K562 (cell line): Measurements from ENCODE around the gene DHODH. TPM values are rescaled to one million over a fixed set of nuclear protein-coding genes. Genes with fewer than 3 reads are reported as not detected.

ENCODE experiments used
- ATAC-seq: fragments of 200-7000 bp; cut with Tn5 transposase; 3 replicates; pipeline ENCODE4 v1.9.1; 2020; ENCODE audit warnings: moderate library complexity
- BruUV-seq: library from RNA; stranded (reverse); fragments of 400-500 nt; replicated peaks from 2 replicates; lab custom pipeline; 2021; lab: Mats Ljungman, UMichigan
- CTCF ChIA-PET: fragments of 300-600 bp; formaldehyde crosslinking; extraction: SDS; loops from one replicate; lab custom pipeline; 2021; ENCODE audit warnings: low intra/inter-chr PET ratio; lab: Yijun Ruan, JAX
- POLR2A ChIA-PET: fragments of 300-600, 350-650 bp; sonication (Branson Sonifier 250); formaldehyde crosslinking; extraction: SDS; loops from one replicate; lab custom pipeline; 2021; ENCODE audit warnings: antibody characterized with exemption, inconsistent platforms; lab: Yijun Ruan, JAX
- DNase-seq, 4 experiments: peaks; one replicate each; pipeline versions ENCODE4 v3.0.0 to v3.0.0-alpha.2; 2011 to 2018; ENCODE audit warnings: low spot score in 3 of 4, mixed read lengths in 3 of 4; ENCODE audit errors: extremely low read depth in 1 of 4
- FAIRE-seq: peaks from 2 replicates; lab custom pipeline; 2011; peaks lifted over from hg19 to GRCh38; lab: Jason Lieb, UNC
- H2AFZ ChIP-seq: 2 replicates; pipeline ENCODE4 v1.6.0; 2011; ENCODE audit warnings: low read depth, low read length, control low read depth, inconsistent platforms
- H3K27ac ChIP-seq: fragments of 200-600 bp; 3 replicates; pipeline ENCODE4 v1.8.0; 2011; ENCODE audit warnings: low read depth, mild to moderate bottlenecking, control low read depth, inconsistent platforms, low read length, moderate library complexity, mixed read lengths; ENCODE audit errors: extremely low read depth
- H3K27me3 ChIP-seq, 2 experiments: fragments of 300-600 bp in 1 of 2; 2 replicates in 1 of 2; 3 replicates in 1 of 2; pipeline versions ENCODE4 v1.6.0 to v1.8.0; 2011; ENCODE audit warnings: inconsistent platforms in 2 of 2, low read length in 2 of 2, mild to moderate bottlenecking in 1 of 2, mixed read lengths in 1 of 2, moderate library complexity in 1 of 2; ENCODE audit not compliant: control insufficient read depth in 2 of 2, insufficient read depth in 2 of 2
- H3K36me3 ChIP-seq: fragments of 300-600 bp; 3 replicates; pipeline ENCODE4 v1.8.0; 2011; ENCODE audit warnings: mild to moderate bottlenecking, low read length, inconsistent platforms; ENCODE audit not compliant: control insufficient read depth, insufficient read depth
- H3K4me1 ChIP-seq, 2 experiments: fragments of 200-600 bp in 1 of 2; replicated peaks in 1 of 2; 2 replicates in 1 of 2; 3 replicates in 1 of 2; pipeline versions ENCODE4 v1.5.1 to v1.8.0; 2011; ENCODE audit warnings: inconsistent platforms in 2 of 2, low read length in 2 of 2, mild to moderate bottlenecking in 1 of 2, mixed read lengths in 1 of 2, moderate library complexity in 1 of 2; ENCODE audit not compliant: control insufficient read depth in 2 of 2, insufficient read depth in 2 of 2
- H3K4me2 ChIP-seq: 2 replicates; pipeline ENCODE4 v1.6.1; 2011; ENCODE audit warnings: low read length, control low read depth, inconsistent platforms, mixed read lengths; ENCODE audit not compliant: insufficient read depth
- H3K4me3 ChIP-seq: fragments of 200-600 bp; sonication (generic), shearing (Covaris generic); 2 replicates; pipeline ENCODE4 v1.5.1; 2016; ENCODE audit warnings: control low read depth, inconsistent platforms
- H3K79me2 ChIP-seq: fragments of 200-600 bp; 3 replicates; pipeline ENCODE4 v1.8.0; 2011; ENCODE audit warnings: low read length, inconsistent platforms; ENCODE audit not compliant: control insufficient read depth, insufficient read depth
- H3K9ac ChIP-seq, 2 experiments: 2 replicates each; pipeline versions ENCODE4 v1.6.0 to v1.6.1; 2011; ENCODE audit warnings: low read depth in 2 of 2, low read length in 2 of 2, control low read depth in 1 of 2, inconsistent platforms in 1 of 2, mild to moderate bottlenecking in 1 of 2, mixed read lengths in 1 of 2; ENCODE audit not compliant: insufficient read depth in 1 of 2
- H3K9me1 ChIP-seq: one replicate; pipeline ENCODE4 v1.6.0; 2011; ENCODE audit warnings: inconsistent platforms, mild to moderate bottlenecking, low read length, moderate library complexity; ENCODE audit not compliant: control insufficient read depth, insufficient read depth
- H3K9me3 ChIP-seq: replicated peaks from 2 replicates; pipeline ENCODE4 v1.5.1; 2011; ENCODE audit warnings: low read depth, low read length, inconsistent platforms; ENCODE audit not compliant: control insufficient read depth, insufficient read depth
- H4K20me1 ChIP-seq: replicated peaks from 2 replicates; pipeline ENCODE4 v1.6.1; 2011; ENCODE audit warnings: low read length, inconsistent platforms, mixed read lengths; ENCODE audit not compliant: control insufficient read depth, insufficient read depth
- CEBPB ChIP-seq: fragments of 450-650 bp; IDR thresholded peaks from 2 replicates; pipeline ENCODE4 v1.6.1; 2016; ENCODE audit warnings: missing genetic modification characterization, missing compliant biosample characterization
- CTCF ChIP-seq, 3 experiments: IDR thresholded peaks in 2 of 3; conservative IDR thresholded peaks in 1 of 3; 2 replicates each; pipeline ENCODE4 v1.5.1; 2011 to 2012; ENCODE audit warnings: low read length in 3 of 3, mild to moderate bottlenecking in 3 of 3, control low read depth in 2 of 3, improper control_type of control experiment in 1 of 3, inconsistent platforms in 1 of 3, low read depth in 1 of 3, mixed read lengths in 1 of 3, moderate library complexity in 1 of 3; ENCODE audit not compliant: insufficient read depth in 2 of 3
- HNRNPLL ChIP-seq: fragments of 200-400 bp; formaldehyde crosslinking; IDR thresholded peaks from 2 replicates; pipeline ENCODE4 v1.6.1; 2017; ENCODE audit warnings: low read length, low read depth, mild to moderate bottlenecking; ENCODE audit not compliant: poor library complexity, severe bottlenecking
- L3MBTL2 ChIP-seq: fragments of 450-650 bp; IDR thresholded peaks from 2 replicates; pipeline ENCODE4 v1.6.1; 2016; ENCODE audit warnings: mild to moderate bottlenecking, moderate library complexity
- MBD1 ChIP-seq: fragments of 250-450 bp; sonication (Bioruptor Pico); IDR thresholded peaks from 2 replicates; pipeline ENCODE4 v1.8.0; 2022; ENCODE audit warnings: inconsistent platforms
- NR4A1 ChIP-seq, 2 experiments: fragments of 250-450 bp in 1 of 2; fragments of 450-650 bp in 1 of 2; sonication (Bioruptor Pico) in 1 of 2; IDR thresholded peaks; 2 replicates each; pipeline versions ENCODE4 v1.4.0 to v1.6.1; 2016 to 2020; ENCODE audit warnings: mild to moderate bottlenecking in 2 of 2, missing compliant biosample characterization in 1 of 2, missing genetic modification characterization in 1 of 2, moderate library complexity in 1 of 2
- RAD21 ChIP-seq, 2 experiments: fragments of 250-450 bp in 1 of 2; fragments of 450-650 bp in 1 of 2; sonication (Bioruptor Pico) in 1 of 2; formaldehyde crosslinking in 1 of 2; IDR thresholded peaks in 1 of 2; conservative IDR thresholded peaks in 1 of 2; 2 replicates each; pipeline versions ENCODE4 v1.4.0 to v1.8.0; 2020 to 2022; ENCODE audit warnings: mild to moderate bottlenecking in 2 of 2, moderate library complexity in 1 of 2
- RCOR1 ChIP-seq, 2 experiments: IDR thresholded peaks; 2 replicates each; pipeline ENCODE4 v1.6.1; 2012; ENCODE audit warnings: low read depth in 2 of 2, low read length in 2 of 2, borderline replicate concordance in 1 of 2, improper control_type of control experiment in 1 of 2
- TCF3 ChIP-seq: sonication (generic); formaldehyde crosslinking; IDR thresholded peaks from 2 replicates; pipeline ENCODE4 v1.4.0; 2020; ENCODE audit warnings: mild to moderate bottlenecking, missing genetic modification reagents
- TSC22D4 ChIP-seq: fragments of 450-650 bp; IDR thresholded peaks from 2 replicates; pipeline ENCODE4 v1.6.1; 2016; ENCODE audit warnings: missing genetic modification characterization, missing biosample characterization, control low read depth
- ZNF551 ChIP-seq: fragments of 250-450 bp; sonication (Bioruptor Pico); IDR thresholded peaks from 2 replicates; pipeline ENCODE4 v1.5.0; 2021; ENCODE audit warnings: mild to moderate bottlenecking, moderate library complexity
- WGBS: fragments of 100-300 bp; shearing (Covaris generic); methylation state at CpG from one replicate; pipeline ENCODE4 v1.1.6; 2016; ENCODE audit warnings: low coverage, mixed read lengths; ENCODE audit not compliant: insufficient coverage; ENCODE audit errors: missing lambda C conversion rate; 5-methylcytosine and 5-hydroxymethylcytosine counted together
- in situ Hi-C: fragments of 300-500 bp; cut with MboI; formaldehyde crosslinking; loops from 4 replicates; pipeline ENCODE4 v1.15.0; 2018; ENCODE audit warnings: inconsistent platforms, mixed read lengths
- intact Hi-C: fragments of 100-400 bp; cut with micrococcal nuclease; formaldehyde crosslinking; loops from 2 replicates; pipeline ENCODE4 v1.14.2; 2022
- polyA plus RNA-seq, 8 experiments: library from polyadenylated mRNA; depleted of rRNA in 4 of 8; stranded (reverse) in 5 of 8; unstranded in 3 of 8; fragments of >200 nt; fragmentation: Nextera tagmentation in 2 of 8; fragmentation: Illumina TruSeq in 1 of 8; extraction: Ambion mirVana in 2 of 8; extraction: Trizol in 1 of 8; gene quantifications; 2 replicates each; pipeline versions ENCODE4 v1.2.1 to v1.2.3, GENCODE V29; 2011 to 2014; ENCODE audit warnings: inconsistent platforms in 1 of 8, missing spikeins in 1 of 8
- total RNA-seq, 7 experiments: library from RNA; depleted of rRNA in 6 of 7; stranded (reverse); fragments of >200 nt in 6 of 7; fragmentation: Illumina TruSeq in 2 of 7; extraction: Trizol in 2 of 7; gene quantifications; 2 replicates each; pipeline versions ENCODE4 v1.2.1 to v1.2.3, GENCODE V29; 2011 to 2021; ENCODE audit warnings: low replicate concordance in 1 of 7
- TF ChIP-seq, protein P1 (sequence below): sonication (generic); formaldehyde crosslinking; IDR thresholded peaks from 2 replicates; pipeline ENCODE4 v1.8.0; 2023; ENCODE audit warnings: missing genetic modification reagents, mild to moderate bottlenecking, borderline replicate concordance

The DHODH gene
- total and polyA plus RNA-seq, 9 of the 15 experiments (the other 6 are each of a cell fraction or from before 2014, with no cell fraction given), result 4.3 to 19.9 (median 12.7) TPM

- BruUV-seq, result no TSS peak
- in situ Hi-C loops, result no loop called here
- no peak for FAIRE-seq
- TF ChIP-seq CTCF (IDR thresholded peaks at IDR 0.05 in 2 of 3, conservative IDR thresholded peaks at IDR 0.05 in 1 of 3; ENCODE audit: insufficient read depth in 2 of 3, low read depth in 1 of 3, low read length in 3 of 3) (peak; percentile 31 to 43 (median 40); a peak in 4 of 6 replicates), RCOR1 (IDR thresholded peaks at IDR 0.05; ENCODE audit: borderline replicate concordance in 1 of 2, low read depth in 2 of 2, low read length in 2 of 2) (no peak), HNRNPLL (no peak), ZNF551 (CRISPR knock-in tag) (no peak), MBD1 (CRISPR knock-in tag) (no peak), TSC22D4 (no peak), CEBPB (tag) (no peak), TCF3 (CRISPR knock-in tag) (no peak), RAD21 (CRISPR knock-in tag; conservative IDR thresholded peaks at IDR 0.05 in 1 of 2, IDR thresholded peaks at IDR 0.05 in 1 of 2) (peak in 1 of 2 experiments; percentile 24; a peak in 1 of 4 replicates), NR4A1 (CRISPR knock-in tag; IDR thresholded peaks at IDR 0.05) (no peak), NR4A1 (tag; IDR thresholded peaks at IDR 0.05) (no peak), L3MBTL2 (no peak)
- TF ChIP-seq, protein P1, sequence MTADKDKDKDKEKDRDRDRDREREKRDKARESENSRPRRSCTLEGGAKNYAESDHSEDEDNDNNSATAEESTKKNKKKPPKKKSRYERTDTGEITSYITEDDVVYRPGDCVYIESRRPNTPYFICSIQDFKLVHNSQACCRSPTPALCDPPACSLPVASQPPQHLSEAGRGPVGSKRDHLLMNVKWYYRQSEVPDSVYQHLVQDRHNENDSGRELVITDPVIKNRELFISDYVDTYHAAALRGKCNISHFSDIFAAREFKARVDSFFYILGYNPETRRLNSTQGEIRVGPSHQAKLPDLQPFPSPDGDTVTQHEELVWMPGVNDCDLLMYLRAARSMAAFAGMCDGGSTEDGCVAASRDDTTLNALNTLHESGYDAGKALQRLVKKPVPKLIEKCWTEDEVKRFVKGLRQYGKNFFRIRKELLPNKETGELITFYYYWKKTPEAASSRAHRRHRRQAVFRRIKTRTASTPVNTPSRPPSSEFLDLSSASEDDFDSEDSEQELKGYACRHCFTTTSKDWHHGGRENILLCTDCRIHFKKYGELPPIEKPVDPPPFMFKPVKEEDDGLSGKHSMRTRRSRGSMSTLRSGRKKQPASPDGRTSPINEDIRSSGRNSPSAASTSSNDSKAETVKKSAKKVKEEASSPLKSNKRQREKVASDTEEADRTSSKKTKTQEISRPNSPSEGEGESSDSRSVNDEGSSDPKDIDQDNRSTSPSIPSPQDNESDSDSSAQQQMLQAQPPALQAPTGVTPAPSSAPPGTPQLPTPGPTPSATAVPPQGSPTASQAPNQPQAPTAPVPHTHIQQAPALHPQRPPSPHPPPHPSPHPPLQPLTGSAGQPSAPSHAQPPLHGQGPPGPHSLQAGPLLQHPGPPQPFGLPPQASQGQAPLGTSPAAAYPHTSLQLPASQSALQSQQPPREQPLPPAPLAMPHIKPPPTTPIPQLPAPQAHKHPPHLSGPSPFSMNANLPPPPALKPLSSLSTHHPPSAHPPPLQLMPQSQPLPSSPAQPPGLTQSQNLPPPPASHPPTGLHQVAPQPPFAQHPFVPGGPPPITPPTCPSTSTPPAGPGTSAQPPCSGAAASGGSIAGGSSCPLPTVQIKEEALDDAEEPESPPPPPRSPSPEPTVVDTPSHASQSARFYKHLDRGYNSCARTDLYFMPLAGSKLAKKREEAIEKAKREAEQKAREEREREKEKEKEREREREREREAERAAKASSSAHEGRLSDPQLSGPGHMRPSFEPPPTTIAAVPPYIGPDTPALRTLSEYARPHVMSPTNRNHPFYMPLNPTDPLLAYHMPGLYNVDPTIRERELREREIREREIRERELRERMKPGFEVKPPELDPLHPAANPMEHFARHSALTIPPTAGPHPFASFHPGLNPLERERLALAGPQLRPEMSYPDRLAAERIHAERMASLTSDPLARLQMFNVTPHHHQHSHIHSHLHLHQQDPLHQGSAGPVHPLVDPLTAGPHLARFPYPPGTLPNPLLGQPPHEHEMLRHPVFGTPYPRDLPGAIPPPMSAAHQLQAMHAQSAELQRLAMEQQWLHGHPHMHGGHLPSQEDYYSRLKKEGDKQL (CRISPR knock-in tag), result no peak
Observed at GRCh38 chr16:72021043-72021442, 12.5 kb downstream of the DHODH start.

More at GRCh38 chr16:72021043-72021442, 12.5 kb downstream of the DHODH start:
- H4K20me1 ChIP-seq, result no peaks in the 10 kb centered on the region
- no peaks in the 10 kb centered on the region for H3K79me2 ChIP-seq
- H2AFZ ChIP-seq, result no peak overlapping the region
- no peak overlapping the region for H3K9ac ChIP-seq
- ATAC-seq, result peak; percentile 80
- peaks cover 84% of the 10 kb centered on the region for H3K36me3 ChIP-seq
- no peaks in the 10 kb centered on the region for H3K9me3 ChIP-seq
- no peak overlapping the region for H3K4me3 ChIP-seq
- 92% methylated on average over 5 of the region's 15 CpGs for WGBS
- H3K27ac ChIP-seq, result no peak overlapping the region
- no peaks in the 10 kb centered on the region for H3K9me1 ChIP-seq
- peak in 2 of 4 experiments; percentile 21 to 29 for DNase-seq
- no peaks in the 10 kb centered on the region; a peak in 1 of 5 replicates for H3K4me1 ChIP-seq
- CTCF ChIA-PET, result no interaction called here
- POLR2A ChIA-PET, result interaction anchor here (0.6 to 1.4 kb wide), 2 partner anchors 8 to 15 kb away, joined by 3 read pairs; no protein-coding TSS in a partner anchor
- H3K4me2 ChIP-seq, result no peak overlapping the region
- no peaks in the 10 kb centered on the region for H3K27me3 ChIP-seq
- intact Hi-C loops, result no loop called here
